Ramos (cell line): ENCODE data around the gene MCM9.
"Not testable (repeated sequence)": the region's sequence is repeated elsewhere in the genome, so short reads cannot be mapped to it uniquely, and the experiment has no call there.

Source experiments
- in situ Hi-C: fragments of 300-500 bp; cut with MboI; formaldehyde crosslinking; loops from one replicate; pipeline ENCODE4 v1.14.3; 2022; ENCODE audit warnings: low sequenced_read_pairs; ENCODE audit not compliant: unreplicated experiment

The MCM9 gene

GRCh38 chr6:118776607-118777549 lies 158.1 kb downstream of the MCM9 start:
- in situ Hi-C loops = loop anchor here (10.0 to 25.0 kb wide), 3 partner anchors 222 to 790 kb away; no protein-coding TSS in a partner anchor

DNA sequence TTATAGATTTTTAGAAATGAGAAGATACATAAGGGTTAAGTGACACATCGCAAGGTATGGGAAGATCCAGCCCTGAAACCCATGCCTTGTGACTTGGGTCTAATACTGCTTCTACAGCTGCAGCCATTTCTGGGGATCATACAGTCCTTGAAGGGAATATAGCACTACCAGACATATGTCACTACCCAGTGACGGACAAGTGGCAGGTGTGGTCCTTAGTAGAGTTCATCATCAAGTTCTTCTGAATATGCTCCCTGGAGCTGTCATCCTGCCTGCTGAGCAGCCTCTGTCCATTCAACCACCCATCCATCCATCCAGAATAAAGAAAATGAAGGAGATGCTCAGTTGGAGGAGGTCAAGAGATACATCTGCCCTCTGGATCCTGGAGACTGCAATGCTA lies 159.6 kb downstream of the MCM9 start:
- in situ Hi-C loops = loop anchor here (10.0 to 25.0 kb wide), 3 partner anchors 221 to 788 kb away; no protein-coding TSS in a partner anchor

DNA sequence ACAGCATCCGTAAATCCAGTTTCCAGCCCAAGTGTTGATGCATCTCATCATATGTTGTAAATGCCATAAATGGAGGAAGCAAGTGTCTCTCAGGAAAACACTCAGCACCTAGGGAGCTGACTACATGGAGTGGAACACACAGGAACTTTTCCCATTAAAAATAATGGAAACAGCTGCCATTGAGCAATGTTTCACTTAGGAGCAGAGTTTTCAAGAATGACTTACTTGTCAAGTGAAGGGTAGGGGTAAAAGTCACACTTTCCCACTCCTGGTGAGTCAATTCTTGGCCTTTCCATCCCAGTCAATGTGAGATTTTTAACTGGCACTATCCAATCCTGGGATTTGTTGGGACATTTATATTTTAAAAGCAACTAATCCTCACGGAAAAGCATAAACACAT lies 160.4 kb downstream of the MCM9 start:
- in situ Hi-C loops = loop anchor here (10.0 kb wide), 1 partner anchor 220 kb away; no protein-coding TSS in a partner anchor

DNA sequence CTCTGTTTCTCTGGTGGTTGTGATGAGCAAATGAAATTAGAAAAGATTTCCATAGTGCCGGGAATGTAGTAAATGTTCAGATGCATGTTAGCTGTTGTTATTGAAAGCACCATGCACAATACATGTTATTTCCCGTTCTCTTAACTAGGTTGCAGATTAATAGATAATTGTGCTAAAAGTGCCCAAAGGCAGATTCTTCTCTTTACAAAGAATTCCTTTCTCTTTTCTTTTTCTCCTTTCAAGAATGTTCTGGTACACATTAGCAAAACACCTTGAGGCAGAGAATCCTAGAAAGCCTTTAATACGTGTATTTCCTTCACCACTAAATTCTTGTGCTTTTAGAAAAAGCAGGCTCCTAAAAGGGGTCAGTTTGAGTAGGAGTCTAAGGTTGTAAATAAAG lies 162.1 kb downstream of the MCM9 start:
- in situ Hi-C loops = loop anchor here (10.0 kb wide), 1 partner anchor 218 kb away; no protein-coding TSS in a partner anchor

- in situ Hi-C loops = loop anchor here (10.0 kb wide), 1 partner anchor 216 kb away; no protein-coding TSS in a partner anchor
Observed at GRCh38 chr6:118771253-118771652, 163.7 kb downstream of the MCM9 start.

- in situ Hi-C loops = loop anchor here (10.0 kb wide), 1 partner anchor 216 kb away; no protein-coding TSS in a partner anchor
Observed at GRCh38 chr6:118770835-118771234, 164.1 kb downstream of the MCM9 start.

- in situ Hi-C loops = loop anchor here (10.0 kb wide), 1 partner anchor 215 kb away; no protein-coding TSS in a partner anchor
Observed at GRCh38 chr6:118770112-118770788, 164.7 kb downstream of the MCM9 start.

DNA sequence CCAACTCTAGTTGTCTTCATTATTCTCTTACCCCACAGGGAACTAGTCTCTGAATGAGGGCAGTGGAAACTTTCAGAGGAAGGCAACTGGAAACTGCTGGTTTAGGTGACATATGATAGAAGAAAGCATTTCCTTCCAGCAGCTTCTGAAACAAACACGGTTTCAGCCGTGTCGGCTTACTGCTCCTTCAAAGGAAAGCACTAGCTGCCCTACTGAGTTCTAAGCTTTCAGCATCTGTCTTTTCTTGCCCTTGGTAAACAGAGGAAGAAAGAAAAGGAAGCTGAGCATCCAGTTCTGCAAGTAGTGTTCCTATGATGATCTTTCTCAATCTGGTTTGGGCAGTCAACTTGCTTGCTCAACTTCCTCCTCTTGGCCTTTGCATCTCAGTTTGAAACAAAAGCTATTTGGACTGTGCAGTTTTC lies 166.0 kb downstream of the MCM9 start:
- in situ Hi-C loops = no loop called here

GRCh38 chr6:118768441-118768840 lies 166.5 kb downstream of the MCM9 start:
- in situ Hi-C loops = no loop called here

DNA sequence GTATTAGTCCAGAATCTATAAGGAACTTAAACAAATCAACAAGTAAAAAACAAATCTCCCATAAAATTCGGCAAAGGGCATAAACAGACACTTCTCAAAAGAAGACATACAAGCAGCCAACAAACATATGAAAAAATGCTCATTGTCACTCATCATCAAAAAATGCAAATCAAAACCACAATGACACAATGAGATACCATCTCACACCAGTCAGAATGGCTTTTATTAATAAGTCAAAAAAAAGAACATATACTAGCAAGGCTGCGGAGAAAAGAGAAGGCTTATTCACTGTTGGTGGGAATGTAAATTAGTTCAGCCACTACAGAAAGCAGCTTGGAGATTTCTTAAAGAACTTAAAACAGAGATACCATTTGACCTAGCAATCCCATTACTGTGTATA lies 169.6 kb downstream of the MCM9 start:
- in situ Hi-C loops = not testable (repeated sequence)

GRCh38 chr6:118764766-118765165 lies 170.2 kb downstream of the MCM9 start:
- in situ Hi-C loops = no loop called here
